ENCODE data around the gene GLT8D1.

GRCh38 chr3:52723935-52724334 lies 18.3 kb upstream of the GLT8D1 start:
- TF ChIP-seq, protein P1, sequence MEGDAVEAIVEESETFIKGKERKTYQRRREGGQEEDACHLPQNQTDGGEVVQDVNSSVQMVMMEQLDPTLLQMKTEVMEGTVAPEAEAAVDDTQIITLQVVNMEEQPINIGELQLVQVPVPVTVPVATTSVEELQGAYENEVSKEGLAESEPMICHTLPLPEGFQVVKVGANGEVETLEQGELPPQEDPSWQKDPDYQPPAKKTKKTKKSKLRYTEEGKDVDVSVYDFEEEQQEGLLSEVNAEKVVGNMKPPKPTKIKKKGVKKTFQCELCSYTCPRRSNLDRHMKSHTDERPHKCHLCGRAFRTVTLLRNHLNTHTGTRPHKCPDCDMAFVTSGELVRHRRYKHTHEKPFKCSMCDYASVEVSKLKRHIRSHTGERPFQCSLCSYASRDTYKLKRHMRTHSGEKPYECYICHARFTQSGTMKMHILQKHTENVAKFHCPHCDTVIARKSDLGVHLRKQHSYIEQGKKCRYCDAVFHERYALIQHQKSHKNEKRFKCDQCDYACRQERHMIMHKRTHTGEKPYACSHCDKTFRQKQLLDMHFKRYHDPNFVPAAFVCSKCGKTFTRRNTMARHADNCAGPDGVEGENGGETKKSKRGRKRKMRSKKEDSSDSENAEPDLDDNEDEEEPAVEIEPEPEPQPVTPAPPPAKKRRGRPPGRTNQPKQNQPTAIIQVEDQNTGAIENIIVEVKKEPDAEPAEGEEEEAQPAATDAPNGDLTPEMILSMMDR (conservative IDR thresholded peaks at IDR 0.05; ENCODE audit: low read depth, low read length) = no peak
- no peak for TF ChIP-seq EZH2 (IDR thresholded peaks at IDR 0.05; ENCODE audit: borderline replicate concordance, low read depth, low read length, poor library complexity, severe bottlenecking)
